ENCODE data around the gene IFI35.

GRCh38 chr17:43028221-43028861 lies 21.8 kb downstream of the IFI35 start:
- TF ChIP-seq POLR2A (IDR thresholded peaks at IDR 0.05; ENCODE audit: low read length): no peak
- no peak for TF ChIP-seq GATA1 (IDR thresholded peaks at IDR 0.05; ENCODE audit: low read depth, low read length)
